IgD-negative memory B cell (primary cell): ENCODE measurements around the gene BICD1. TPM values are rescaled to one million over a fixed set of nuclear protein-coding genes. Genes with fewer than 3 reads are reported as not detected.

Source experiments
- H3K27ac Mint-ChIP-seq, 3 donors: one replicate each; pipeline ENCODE4 v1.8.0; 2020 to 2022; ENCODE audit warnings: mild to moderate bottlenecking in 3 of 3, mixed read lengths in 3 of 3, moderate library complexity in 1 of 3
- H3K27me3 Mint-ChIP-seq: one replicate; pipeline ENCODE4 v1.8.0; 2021; ENCODE audit warnings: mixed read lengths
- H3K36me3 Mint-ChIP-seq: one replicate; pipeline ENCODE4 v1.8.0; 2020; ENCODE audit warnings: mild to moderate bottlenecking, mixed read lengths
- H3K4me1 Mint-ChIP-seq, 3 donors: one replicate each; pipeline ENCODE4 v1.8.0; 2020 to 2022; ENCODE audit warnings: mixed read lengths in 3 of 3, mild to moderate bottlenecking in 1 of 3
- H3K4me3 Mint-ChIP-seq, 4 donors: one replicate each; pipeline ENCODE4 v1.8.0; 2020 to 2022; ENCODE audit warnings: mild to moderate bottlenecking in 4 of 4, mixed read lengths in 4 of 4, moderate library complexity in 3 of 4
- H3K9me3 Mint-ChIP-seq, 3 donors: one replicate each; pipeline ENCODE4 v1.8.0; 2020 to 2021; ENCODE audit warnings: mixed read lengths in 3 of 3, mild to moderate bottlenecking in 1 of 3
- polyA plus RNA-seq: library from polyadenylated mRNA; unstranded; fragments of 300-500 nt; fragmentation: Illumina TruSeq; gene quantifications from one replicate; pipeline ENCODE4 v1.2.3, GENCODE V29; 2021

Gene BICD1
- polyA plus RNA-seq, 1 donor from 2014 or later = 19.9 TPM

- Mint-ChIP-seq H3K4me3 (peak overlapping the region in 1 of 4 donors; percentile 28), H3K4me1 (peaks cover 18 to 24% (median 18%) of the 10 kb centered on the region in 3 donors), H3K9me3 (no peaks in the 10 kb centered on the region)
These were observed 8.9 kb downstream of the BICD1 start for GRCh38 chr12:32115404-32116104.

GRCh38 chr12:32116897-32117296 is 10.2 kb downstream of the BICD1 start:
- peaks cover 6% of the 10 kb centered on the region for H3K36me3 Mint-ChIP-seq
- H3K27ac Mint-ChIP-seq = peak overlapping the region in 1 of 3 donors; percentile 12
- H3K4me1 Mint-ChIP-seq = peaks cover 18 to 26% (median 20%) of the 10 kb centered on the region in 3 donors
- no peak overlapping the region for H3K4me3 Mint-ChIP-seq
- H3K9me3 Mint-ChIP-seq = no peaks in the 10 kb centered on the region
- no peaks in the 10 kb centered on the region for H3K27me3 Mint-ChIP-seq

More at GRCh38 chr12:32115404-32116104, 8.9 kb downstream of the BICD1 start:
- no peaks in the 10 kb centered on the region for H3K27me3 Mint-ChIP-seq
- peaks cover 6% of the 10 kb centered on the region for H3K36me3 Mint-ChIP-seq
- no peak overlapping the region for H3K27ac Mint-ChIP-seq

DNA sequence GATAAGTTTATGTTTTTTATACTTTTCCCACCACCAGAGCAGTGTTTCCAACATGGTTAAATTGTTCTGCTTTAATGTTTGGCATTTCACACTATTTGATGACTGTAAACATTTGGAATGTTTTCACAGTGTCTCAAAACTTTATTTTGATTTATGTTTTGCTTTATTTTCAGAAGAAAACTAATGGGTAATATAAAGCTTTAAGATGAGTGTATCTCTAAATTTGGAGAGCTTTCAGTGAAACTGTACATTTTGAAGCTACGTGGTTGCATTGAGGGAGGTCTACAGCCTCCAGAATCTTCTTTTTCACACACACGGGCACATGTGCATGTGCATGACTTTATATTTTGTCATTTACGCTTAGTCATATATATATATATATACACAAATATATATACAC is 10.7 kb downstream of the BICD1 start:
- H3K27me3 Mint-ChIP-seq = no peaks in the 10 kb centered on the region
- no peak overlapping the region for H3K4me3 Mint-ChIP-seq
- H3K36me3 Mint-ChIP-seq = peaks cover 6% of the 10 kb centered on the region
- peak overlapping the region in 1 of 3 donors; percentile 12 for H3K27ac Mint-ChIP-seq
- H3K9me3 Mint-ChIP-seq = no peaks in the 10 kb centered on the region
- peaks cover 18 to 26% (median 20%) of the 10 kb centered on the region in 3 donors for H3K4me1 Mint-ChIP-seq

DNA sequence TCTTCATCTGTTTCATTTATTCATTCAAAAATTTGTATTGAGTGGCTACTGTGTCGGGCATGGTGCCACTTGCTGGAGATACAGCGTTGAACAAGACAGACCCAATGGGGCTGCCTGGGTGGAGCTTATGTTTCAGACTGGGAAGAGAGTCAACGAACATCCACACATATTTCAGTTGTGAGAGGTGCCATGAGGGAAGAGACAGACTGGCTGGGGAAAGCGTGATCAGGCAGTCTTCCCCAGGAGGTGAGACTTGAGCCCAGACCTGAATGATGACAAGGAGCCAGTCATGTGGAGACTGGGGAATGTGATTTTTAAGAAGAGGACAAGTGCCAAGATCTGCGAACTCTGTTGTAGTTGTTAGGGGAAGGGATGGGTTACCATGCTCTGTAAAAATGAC is 12.2 kb downstream of the BICD1 start:
- peaks cover 9% of the 10 kb centered on the region for H3K36me3 Mint-ChIP-seq
- H3K27me3 Mint-ChIP-seq = no peaks in the 10 kb centered on the region
- H3K4me3 Mint-ChIP-seq = no peak overlapping the region
- H3K27ac Mint-ChIP-seq = no peak overlapping the region
- peaks cover 16 to 23% (median 18%) of the 10 kb centered on the region in 3 donors for H3K4me1 Mint-ChIP-seq
- H3K9me3 Mint-ChIP-seq = no peaks in the 10 kb centered on the region

GRCh38 chr12:32120419-32120818 is 13.8 kb downstream of the BICD1 start:
- Mint-ChIP-seq H3K27me3 (no peaks in the 10 kb centered on the region), H3K27ac (no peak overlapping the region), H3K4me1 (peaks cover 14 to 28% (median 25%) of the 10 kb centered on the region in 3 donors), H3K9me3 (no peaks in the 10 kb centered on the region), H3K36me3 (peaks cover 9% of the 10 kb centered on the region), H3K4me3 (peak overlapping the region in 1 of 4 donors; percentile 34)

DNA sequence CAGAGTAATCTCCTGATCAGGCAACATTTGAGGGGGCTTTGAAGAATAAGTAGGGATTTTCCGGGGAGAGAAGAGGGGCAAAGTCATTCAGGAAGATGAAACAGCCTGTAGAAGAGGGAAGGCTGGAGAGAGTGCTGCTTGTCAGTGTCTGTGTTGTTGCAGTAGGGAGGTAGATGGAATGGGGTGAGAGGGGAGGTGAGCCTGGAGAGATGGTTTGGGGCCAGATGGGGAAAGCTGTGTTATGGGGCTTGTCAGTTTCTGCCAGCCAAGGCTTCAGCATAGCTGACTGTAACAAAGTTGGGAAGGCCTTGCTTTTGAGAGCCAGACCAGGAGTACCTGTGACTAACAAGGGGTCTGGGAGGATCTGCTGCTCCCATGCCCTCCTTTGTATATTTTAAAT is 18.0 kb downstream of the BICD1 start:
- H3K27ac Mint-ChIP-seq = no peak overlapping the region
- no peaks in the 10 kb centered on the region for H3K27me3 Mint-ChIP-seq
- H3K36me3 Mint-ChIP-seq = peaks cover 6% of the 10 kb centered on the region
- H3K4me3 Mint-ChIP-seq = no peak overlapping the region
- peaks cover 11 to 24% (median 21%) of the 10 kb centered on the region in 3 donors for H3K4me1 Mint-ChIP-seq
- H3K9me3 Mint-ChIP-seq = no peaks in the 10 kb centered on the region

- no peak overlapping the region for H3K27ac Mint-ChIP-seq
- peaks cover 6% of the 10 kb centered on the region for H3K36me3 Mint-ChIP-seq
These were observed 18.9 kb downstream of the BICD1 start for GRCh38 chr12:32125455-32126084.

GRCh38 chr12:32126720-32127119 is 20.1 kb downstream of the BICD1 start:
- Mint-ChIP-seq H3K4me3 (no peak overlapping the region), H3K9me3 (no peaks in the 10 kb centered on the region), H3K4me1 (peaks cover 5 to 16% (median 14%) of the 10 kb centered on the region in 3 donors), H3K36me3 (peaks cover 6% of the 10 kb centered on the region), H3K27me3 (no peaks in the 10 kb centered on the region), H3K27ac (no peak overlapping the region)

More at GRCh38 chr12:32125455-32126084, 18.9 kb downstream of the BICD1 start:
- Mint-ChIP-seq H3K4me1 (peaks cover 5 to 17% (median 14%) of the 10 kb centered on the region in 3 donors), H3K27me3 (no peaks in the 10 kb centered on the region), H3K9me3 (no peaks in the 10 kb centered on the region), H3K4me3 (no peak overlapping the region)

DNA sequence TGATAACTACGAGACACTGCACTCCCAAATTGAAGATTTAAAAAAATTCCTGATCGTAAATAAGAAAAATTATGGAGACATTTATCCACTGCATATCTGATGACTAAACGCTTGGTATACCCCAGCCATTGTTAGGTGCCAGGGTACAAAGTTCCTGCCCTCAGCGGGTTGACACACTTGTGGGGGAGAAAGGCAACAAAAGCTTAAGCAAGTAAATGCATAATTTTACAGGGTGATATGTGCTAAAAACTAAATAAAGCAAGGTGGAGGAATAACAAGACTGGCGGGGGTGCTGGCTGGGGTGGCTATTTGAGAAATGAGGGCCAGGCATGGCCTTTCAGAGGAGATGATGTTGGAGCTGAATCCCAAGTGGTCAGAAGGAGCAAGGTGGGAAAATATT is 25.0 kb downstream of the BICD1 start:
- Mint-ChIP-seq H3K4me3 (no peak overlapping the region), H3K27ac (peak overlapping the region in 1 of 3 donors; percentile 33), H3K27me3 (no peaks in the 10 kb centered on the region), H3K4me1 (peaks cover 19 to 26% (median 25%) of the 10 kb centered on the region in 3 donors), H3K36me3 (peaks cover 4% of the 10 kb centered on the region), H3K9me3 (no peaks in the 10 kb centered on the region)

- Mint-ChIP-seq H3K27ac (peak overlapping the region; percentile 33 to 87 (median 33)), H3K4me1 (peaks cover 28 to 30% (median 29%) of the 10 kb centered on the region in 3 donors), H3K4me3 (peak overlapping the region; percentile 8 to 82 (median 46)), H3K9me3 (no peaks in the 10 kb centered on the region), H3K27me3 (no peaks in the 10 kb centered on the region), H3K36me3 (peaks cover 1% of the 10 kb centered on the region)
These were observed 27.6 kb downstream of the BICD1 start for GRCh38 chr12:32134101-32134888.

GRCh38 chr12:32135967-32136366 is 29.3 kb downstream of the BICD1 start:
- Mint-ChIP-seq H3K27ac (peak overlapping the region; percentile 46 to 72 (median 47)), H3K4me1 (peaks cover 40% of the 10 kb centered on the region in 3 donors)

GRCh38 chr12:32136404-32136803 is 29.8 kb downstream of the BICD1 start:
- H3K4me3 Mint-ChIP-seq = peak overlapping the region in 3 of 4 donors; percentile 30 to 54 (median 33)
- H3K4me1 Mint-ChIP-seq = peaks cover 40% of the 10 kb centered on the region in 3 donors
- no peaks in the 10 kb centered on the region for H3K27me3 Mint-ChIP-seq
- H3K27ac Mint-ChIP-seq = peak overlapping the region in 2 of 3 donors; percentile 47 to 72
- H3K9me3 Mint-ChIP-seq = no peaks in the 10 kb centered on the region
- H3K36me3 Mint-ChIP-seq = peaks cover 3% of the 10 kb centered on the region

More at GRCh38 chr12:32135967-32136366, 29.3 kb downstream of the BICD1 start:
- Mint-ChIP-seq H3K36me3 (peaks cover 3% of the 10 kb centered on the region), H3K9me3 (no peaks in the 10 kb centered on the region), H3K4me3 (peak overlapping the region in 3 of 4 donors; percentile 30 to 54 (median 33)), H3K27me3 (no peaks in the 10 kb centered on the region)

- Mint-ChIP-seq H3K36me3 (peaks cover 1% of the 10 kb centered on the region), H3K9me3 (no peaks in the 10 kb centered on the region), H3K27ac (peak overlapping the region; percentile 96 to 100 (median 99)), H3K4me3 (peak overlapping the region; percentile 85 to 97 (median 92)), H3K4me1 (peaks cover 37 to 43% (median 39%) of the 10 kb centered on the region in 3 donors), H3K27me3 (no peaks in the 10 kb centered on the region)
These were observed 32.4 kb downstream of the BICD1 start for GRCh38 chr12:32139064-32139421.

DNA sequence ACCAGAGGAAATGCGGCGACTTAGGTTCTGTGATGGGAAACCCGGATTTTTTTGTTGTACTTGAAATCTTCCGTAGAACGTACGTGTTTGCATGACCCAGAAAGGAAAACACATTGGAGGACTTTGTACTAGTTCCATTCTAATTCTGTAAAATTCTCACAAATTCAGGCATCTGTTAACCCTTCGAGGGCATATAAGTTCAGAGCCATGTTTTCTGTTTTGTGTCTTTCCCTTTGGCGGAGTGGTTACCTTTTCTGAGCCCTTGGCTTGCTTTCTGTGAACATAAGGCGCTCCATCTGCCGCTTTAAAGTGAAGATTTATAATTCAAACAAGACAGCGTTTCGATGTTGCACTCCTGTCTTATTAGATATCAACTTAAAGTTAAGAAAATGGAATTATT is 34.2 kb downstream of the BICD1 start:
- Mint-ChIP-seq H3K36me3 (peaks cover 1% of the 10 kb centered on the region), H3K4me1 (peaks cover 27 to 33% (median 32%) of the 10 kb centered on the region in 3 donors), H3K9me3 (no peaks in the 10 kb centered on the region), H3K27ac (peak overlapping the region; percentile 96 to 100 (median 99)), H3K27me3 (no peaks in the 10 kb centered on the region), H3K4me3 (peak overlapping the region in 3 of 4 donors; percentile 20 to 85 (median 51))

DNA sequence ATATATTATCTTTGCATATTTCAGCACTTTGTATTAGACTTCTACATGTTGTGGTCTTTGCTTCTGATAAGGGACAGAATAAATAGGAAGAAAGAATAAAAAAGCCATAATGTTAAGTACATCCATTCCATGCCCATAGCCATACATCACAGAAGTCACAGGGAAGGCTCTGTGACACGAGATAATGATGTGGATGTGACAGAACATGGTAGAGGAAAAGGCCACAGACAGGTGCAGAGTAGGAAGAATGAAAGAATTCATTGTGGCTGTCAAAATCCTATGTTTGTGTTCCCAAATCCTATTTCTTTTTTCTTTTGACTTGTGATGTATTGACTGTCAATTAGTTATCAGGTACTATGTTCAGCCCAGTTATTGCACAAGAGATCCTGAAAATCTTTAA is 38.4 kb downstream of the BICD1 start:
- H3K4me1 Mint-ChIP-seq = peaks cover 12 to 17% (median 13%) of the 10 kb centered on the region in 3 donors
- H3K27ac Mint-ChIP-seq = no peak overlapping the region
- H3K27me3 Mint-ChIP-seq = no peaks in the 10 kb centered on the region
- H3K9me3 Mint-ChIP-seq = no peaks in the 10 kb centered on the region
- H3K4me3 Mint-ChIP-seq = no peak overlapping the region
- H3K36me3 Mint-ChIP-seq = peaks cover 7% of the 10 kb centered on the region
